GM18520 (cell line): ENCODE results near the gene BCLAF3.

ENCODE experiments used
- ATAC-seq: cut with Tn5 transposase; IDR thresholded peaks from one replicate; pipeline ENCODE4 v1.9.1; 2021; ENCODE audit not compliant: unreplicated experiment

Gene BCLAF3

GRCh38 chrX:19968276-19968675, 22.6 kb downstream of the BCLAF3 start:
- ATAC-seq: no peak

DNA sequence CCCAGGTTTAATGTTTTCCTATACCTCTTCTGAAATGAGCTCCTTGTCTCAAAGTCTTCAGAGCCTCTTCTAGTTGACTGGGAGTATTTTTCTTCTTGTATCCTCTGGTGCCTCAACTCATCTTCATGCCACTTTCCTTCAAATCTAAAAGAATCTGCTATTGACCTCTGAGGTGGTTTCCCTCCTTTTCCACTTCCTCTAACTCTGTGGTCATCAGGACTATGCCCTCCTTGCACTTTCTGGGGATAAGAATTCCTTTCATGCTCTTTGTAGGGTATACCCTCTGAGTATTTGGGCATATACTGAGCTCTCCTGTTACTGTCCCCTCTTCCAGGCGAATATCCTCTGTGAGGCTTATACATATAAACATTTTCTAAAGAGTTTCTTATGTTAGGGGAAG, 24.8 kb downstream of the BCLAF3 start:
- ATAC-seq: no peak

DNA sequence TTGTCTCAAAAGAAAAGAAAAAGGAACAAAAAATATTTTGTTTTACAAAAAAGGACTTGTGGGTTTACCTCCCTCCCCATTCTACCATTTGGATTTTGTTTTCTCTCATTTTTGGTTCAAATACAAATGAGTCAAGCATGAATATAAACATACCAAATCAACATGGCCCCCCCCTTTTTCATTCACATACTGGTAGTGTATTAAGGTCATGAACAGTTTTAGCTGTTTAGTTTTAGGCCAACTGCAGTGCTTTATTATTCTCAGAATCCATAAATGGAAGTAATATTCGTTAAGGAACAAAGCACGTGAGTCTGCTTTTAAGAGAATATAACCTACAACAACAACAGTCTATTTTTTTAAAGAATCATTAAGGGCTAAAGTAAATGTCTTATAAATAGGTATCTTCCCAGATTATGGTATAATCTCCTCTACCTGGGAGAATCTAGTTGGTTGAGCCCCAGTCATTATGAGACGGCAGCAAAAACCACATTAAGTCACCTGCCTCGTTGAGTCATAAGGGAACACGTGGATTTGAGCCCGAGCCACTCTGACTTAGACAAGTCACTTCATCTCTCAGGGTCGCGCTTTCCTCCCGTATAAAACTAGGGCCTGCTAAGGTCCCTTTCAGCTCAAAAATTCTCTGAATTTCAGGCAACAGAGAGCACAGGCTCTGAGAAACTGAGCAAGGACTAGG, 26.7 kb downstream of the BCLAF3 start:
- ATAC-seq: no peak

DNA sequence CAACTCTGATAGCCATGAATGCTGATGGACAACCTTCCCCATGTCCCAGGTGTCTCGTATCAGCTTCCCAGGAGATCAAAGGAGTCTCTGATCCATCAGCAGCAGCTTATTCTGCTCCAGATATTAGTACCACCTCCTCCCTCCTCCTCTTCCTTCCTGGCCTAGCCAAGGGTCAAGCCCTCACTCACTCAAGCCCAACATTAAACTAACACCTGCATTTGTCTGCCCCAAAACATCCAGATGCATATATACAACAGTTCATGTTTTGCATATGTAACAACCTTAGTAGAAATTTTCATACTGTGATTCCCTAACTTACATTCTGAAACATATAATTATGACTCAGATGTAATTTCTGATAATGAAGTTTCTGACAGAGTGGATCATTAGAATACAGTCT, 29.9 kb downstream of the BCLAF3 start:
- no peak for ATAC-seq

GRCh38 chrX:19958552-19959486, 32.0 kb downstream of the BCLAF3 start:
- ATAC-seq: no peak

DNA sequence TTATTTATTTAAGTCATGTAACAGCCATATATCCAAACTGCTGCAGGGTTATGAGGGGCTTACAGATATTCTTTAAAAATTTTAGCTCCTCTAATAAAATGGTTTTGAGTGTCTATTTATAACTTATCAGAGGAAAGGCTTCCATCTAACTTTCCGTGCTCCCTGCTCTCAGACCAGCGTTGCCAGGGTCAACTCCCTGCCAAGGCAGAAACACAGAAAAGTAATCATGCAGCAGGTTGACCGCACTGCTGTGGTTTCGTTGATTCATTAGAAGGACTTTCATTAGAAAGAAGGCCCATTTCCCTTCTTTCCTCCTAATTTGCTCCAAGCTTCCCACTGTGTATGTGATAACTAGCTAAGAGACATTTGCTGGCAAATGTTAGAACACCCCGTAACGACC, 33.9 kb downstream of the BCLAF3 start:
- ATAC-seq: no peak

DNA sequence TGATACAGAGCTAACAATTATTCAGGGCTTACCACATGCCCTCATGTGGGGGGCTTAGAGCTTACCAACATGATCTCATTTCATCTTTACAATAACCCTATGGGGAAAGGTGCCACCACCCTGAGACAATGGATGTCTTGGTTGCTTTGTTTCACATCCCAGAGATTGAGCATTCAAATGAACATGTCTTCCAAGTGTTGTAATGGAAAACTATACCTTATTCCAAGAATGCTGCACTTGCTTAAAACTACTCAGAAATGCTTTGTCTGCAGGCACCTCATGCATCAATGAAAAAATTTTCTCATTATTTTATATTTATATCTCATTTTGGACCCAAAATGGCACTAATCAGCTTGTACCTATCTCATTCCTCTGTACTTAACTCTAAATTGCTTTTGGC, 34.6 kb downstream of the BCLAF3 start:
- no peak for ATAC-seq

GRCh38 chrX:19955306-19955705, 35.6 kb downstream of the BCLAF3 start:
- ATAC-seq: no peak

DNA sequence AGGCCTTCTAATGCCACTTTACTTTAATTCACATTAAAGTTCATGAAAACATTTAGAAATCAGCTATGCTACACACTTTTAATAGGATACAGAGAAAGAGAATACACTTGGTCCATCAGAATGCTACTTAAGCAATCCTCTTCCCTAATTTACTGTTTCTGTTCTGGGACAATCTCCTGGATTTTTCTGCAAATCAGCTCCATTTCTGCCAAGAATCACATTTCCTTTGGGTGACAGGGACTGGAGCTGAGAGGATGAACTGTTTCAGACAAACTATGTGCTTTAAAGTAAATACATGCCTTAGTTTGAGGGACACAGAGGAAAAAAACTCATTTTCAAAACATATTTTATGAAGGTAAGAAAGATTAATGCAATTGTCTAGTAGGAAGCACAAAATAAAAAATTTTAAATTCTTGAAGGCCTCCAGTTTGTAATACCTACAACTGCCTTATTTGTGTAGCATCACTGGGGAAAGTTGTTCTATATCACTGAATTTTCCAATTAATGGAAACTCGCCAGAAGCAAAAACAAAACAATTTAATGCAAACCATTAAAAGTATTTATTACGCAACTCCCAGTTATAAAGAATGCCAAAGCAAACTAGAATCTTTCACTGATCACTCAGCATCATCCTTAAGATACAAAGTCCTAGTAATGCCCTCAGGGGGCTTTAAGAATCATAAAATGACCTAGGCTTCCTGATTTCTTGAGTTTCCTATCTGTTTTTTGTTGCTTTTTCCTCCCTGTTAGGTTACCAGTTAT, 36.3 kb downstream of the BCLAF3 start:
- no peak for ATAC-seq

DNA sequence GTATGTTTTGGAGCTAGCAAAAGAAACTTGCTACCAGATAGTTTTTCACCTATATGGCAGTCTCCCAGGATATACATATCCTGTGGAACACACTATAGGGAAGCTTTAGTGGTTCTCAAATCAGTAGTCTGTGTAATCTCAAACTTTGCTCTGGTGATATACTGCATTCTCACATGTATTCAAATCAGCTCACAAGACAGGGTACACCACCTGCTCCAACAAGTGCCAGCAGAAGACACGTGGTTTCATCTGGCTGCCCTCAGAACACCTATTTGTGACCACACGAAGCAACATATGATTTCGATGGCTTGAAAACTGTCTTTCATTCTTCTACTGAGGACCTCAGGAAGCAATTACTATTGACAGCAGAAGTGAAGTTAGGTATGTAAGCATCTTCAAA, 37.7 kb downstream of the BCLAF3 start:
- ATAC-seq: no peak

DNA sequence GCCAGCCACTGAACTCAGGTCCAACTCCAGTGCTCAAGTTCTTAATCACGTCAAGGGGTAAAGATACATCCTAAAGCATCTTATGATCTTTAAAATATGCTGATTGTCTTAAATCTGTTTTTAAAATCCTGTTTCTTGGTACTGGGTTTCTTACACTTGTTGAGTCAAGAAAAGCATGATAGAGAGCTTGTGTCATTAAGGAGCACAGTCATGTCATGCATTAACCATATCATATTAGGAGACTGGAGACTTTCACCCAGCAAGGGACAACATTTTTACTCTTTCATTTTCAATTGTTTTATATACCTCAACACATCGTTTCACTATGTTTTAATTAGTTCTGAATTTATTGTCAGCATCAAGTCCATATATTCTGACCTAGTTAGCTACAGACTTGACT, 41.5 kb downstream of the BCLAF3 start:
- ATAC-seq: no peak

GRCh38 chrX:19947612-19948011, 43.2 kb downstream of the BCLAF3 start:
- ATAC-seq: no peak
